Esophagus muscularis mucosa (tissue), 3 donors: ENCODE measurements around the gene CDH20.

Source experiments
- CTCF ChIP-seq, 3 experiments: fragments of 200-600 bp in 2 of 3; fragments of 450-650 bp in 1 of 3; sonication (generic) in 2 of 3; IDR thresholded peaks; one replicate each; pipeline ENCODE4 v1.5.1; 2017 to 2019; ENCODE audit warnings: antibody characterized with exemption in 3 of 3, mild to moderate bottlenecking in 2 of 3, moderate library complexity in 1 of 3
- POLR2A ChIP-seq: fragments of 450-650 bp; IDR thresholded peaks from one replicate; pipeline ENCODE4 v1.6.1; 2017; ENCODE audit warnings: antibody characterized with exemption, moderate library complexity, mild to moderate bottlenecking, low read depth

- TF ChIP-seq POLR2A (no peak), CTCF (IDR thresholded peaks at IDR 0.05) (no peak)
Observed at GRCh38 chr18:61589724-61590065, 256.5 kb downstream of the CDH20 start.
